K562 (cell line): ENCODE data around the gene INPP4B. TPM values are rescaled to one million over a fixed set of nuclear protein-coding genes. Genes with fewer than 3 reads are reported as not detected.

Experiments
- ATAC-seq: fragments of 200-7000 bp; cut with Tn5 transposase; 3 replicates; pipeline ENCODE4 v1.9.1; 2020; ENCODE audit warnings: moderate library complexity
- BruUV-seq: library from RNA; stranded (reverse); fragments of 400-500 nt; replicated peaks from 2 replicates; lab custom pipeline; 2021; lab: Mats Ljungman, UMichigan
- CTCF ChIA-PET: fragments of 300-600 bp; formaldehyde crosslinking; extraction: SDS; loops from one replicate; lab custom pipeline; 2021; ENCODE audit warnings: low intra/inter-chr PET ratio; lab: Yijun Ruan, JAX
- POLR2A ChIA-PET: fragments of 300-600, 350-650 bp; sonication (Branson Sonifier 250); formaldehyde crosslinking; extraction: SDS; loops from one replicate; lab custom pipeline; 2021; ENCODE audit warnings: antibody characterized with exemption, inconsistent platforms; lab: Yijun Ruan, JAX
- DNase-seq, 4 experiments: peaks; one replicate each; pipeline versions ENCODE4 v3.0.0 to v3.0.0-alpha.2; 2011 to 2018; ENCODE audit warnings: low spot score in 3 of 4, mixed read lengths in 3 of 4; ENCODE audit errors: extremely low read depth in 1 of 4
- FAIRE-seq: peaks from 2 replicates; lab custom pipeline; 2011; peaks lifted over from hg19 to GRCh38; lab: Jason Lieb, UNC
- H2AFZ ChIP-seq: 2 replicates; pipeline ENCODE4 v1.6.0; 2011; ENCODE audit warnings: low read depth, low read length, control low read depth, inconsistent platforms
- H3K27ac ChIP-seq: fragments of 200-600 bp; 3 replicates; pipeline ENCODE4 v1.8.0; 2011; ENCODE audit warnings: low read depth, mild to moderate bottlenecking, control low read depth, inconsistent platforms, low read length, moderate library complexity, mixed read lengths; ENCODE audit errors: extremely low read depth
- H3K27me3 ChIP-seq, 2 experiments: fragments of 300-600 bp in 1 of 2; 2 replicates in 1 of 2; 3 replicates in 1 of 2; pipeline versions ENCODE4 v1.6.0 to v1.8.0; 2011; ENCODE audit warnings: inconsistent platforms in 2 of 2, low read length in 2 of 2, mild to moderate bottlenecking in 1 of 2, mixed read lengths in 1 of 2, moderate library complexity in 1 of 2; ENCODE audit not compliant: control insufficient read depth in 2 of 2, insufficient read depth in 2 of 2
- H3K36me3 ChIP-seq: fragments of 300-600 bp; 3 replicates; pipeline ENCODE4 v1.8.0; 2011; ENCODE audit warnings: mild to moderate bottlenecking, low read length, inconsistent platforms; ENCODE audit not compliant: control insufficient read depth, insufficient read depth
- H3K4me1 ChIP-seq, 2 experiments: fragments of 200-600 bp in 1 of 2; replicated peaks in 1 of 2; 2 replicates in 1 of 2; 3 replicates in 1 of 2; pipeline versions ENCODE4 v1.5.1 to v1.8.0; 2011; ENCODE audit warnings: inconsistent platforms in 2 of 2, low read length in 2 of 2, mild to moderate bottlenecking in 1 of 2, mixed read lengths in 1 of 2, moderate library complexity in 1 of 2; ENCODE audit not compliant: control insufficient read depth in 2 of 2, insufficient read depth in 2 of 2
- H3K4me2 ChIP-seq: 2 replicates; pipeline ENCODE4 v1.6.1; 2011; ENCODE audit warnings: low read length, control low read depth, inconsistent platforms, mixed read lengths; ENCODE audit not compliant: insufficient read depth
- H3K4me3 ChIP-seq: fragments of 200-600 bp; sonication (generic), shearing (Covaris generic); 2 replicates; pipeline ENCODE4 v1.5.1; 2016; ENCODE audit warnings: control low read depth, inconsistent platforms
- H3K79me2 ChIP-seq: fragments of 200-600 bp; 3 replicates; pipeline ENCODE4 v1.8.0; 2011; ENCODE audit warnings: low read length, inconsistent platforms; ENCODE audit not compliant: control insufficient read depth, insufficient read depth
- H3K9ac ChIP-seq, 2 experiments: 2 replicates each; pipeline versions ENCODE4 v1.6.0 to v1.6.1; 2011; ENCODE audit warnings: low read depth in 2 of 2, low read length in 2 of 2, control low read depth in 1 of 2, inconsistent platforms in 1 of 2, mild to moderate bottlenecking in 1 of 2, mixed read lengths in 1 of 2; ENCODE audit not compliant: insufficient read depth in 1 of 2
- H3K9me1 ChIP-seq: one replicate; pipeline ENCODE4 v1.6.0; 2011; ENCODE audit warnings: inconsistent platforms, mild to moderate bottlenecking, low read length, moderate library complexity; ENCODE audit not compliant: control insufficient read depth, insufficient read depth
- H3K9me3 ChIP-seq: replicated peaks from 2 replicates; pipeline ENCODE4 v1.5.1; 2011; ENCODE audit warnings: low read depth, low read length, inconsistent platforms; ENCODE audit not compliant: control insufficient read depth, insufficient read depth
- H4K20me1 ChIP-seq: replicated peaks from 2 replicates; pipeline ENCODE4 v1.6.1; 2011; ENCODE audit warnings: low read length, inconsistent platforms, mixed read lengths; ENCODE audit not compliant: control insufficient read depth, insufficient read depth
- ADNP ChIP-seq: fragments of 200-800 bp; sonication (Bioruptor generic); IDR thresholded peaks from 2 replicates; pipeline ENCODE4 v1.6.1; 2016; ENCODE audit warnings: missing genetic modification characterization, missing compliant biosample characterization
- BHLHE40 ChIP-seq: IDR thresholded peaks from 2 replicates; pipeline ENCODE4 v1.6.1; 2011; ENCODE audit warnings: low read length, improper control_type of control experiment
- CAMTA2 ChIP-seq: fragments of 250-450 bp; sonication (Bioruptor Pico); conservative IDR thresholded peaks from 2 replicates; pipeline ENCODE4 v1.5.1; 2022
- DDX20 ChIP-seq: fragments of 450-650 bp; IDR thresholded peaks from 2 replicates; pipeline ENCODE4 v1.6.1; 2016; ENCODE audit warnings: missing genetic modification characterization, low read depth, mild to moderate bottlenecking, missing compliant biosample characterization, moderate library complexity
- ELF2 ChIP-seq: fragments of 250-450 bp; sonication (Bioruptor Pico); IDR thresholded peaks from 2 replicates; pipeline ENCODE4 v1.5.0; 2021; ENCODE audit warnings: mild to moderate bottlenecking
- FOXA3 ChIP-seq, 2 experiments: fragments of 450-650 bp in 1 of 2; sonication (generic) in 1 of 2; formaldehyde crosslinking; IDR thresholded peaks in 1 of 2; conservative IDR thresholded peaks in 1 of 2; 2 replicates each; pipeline versions ENCODE4 v1.4.0 to v1.8.0; 2020 to 2022; ENCODE audit warnings: mild to moderate bottlenecking in 2 of 2, missing genetic modification reagents in 1 of 2
- HCFC1 ChIP-seq: IDR thresholded peaks from 2 replicates; pipeline ENCODE4 v1.6.1; 2012; ENCODE audit warnings: low read depth, low read length, improper control_type of control experiment
- MCM5 ChIP-seq: fragments of 450-650 bp; IDR thresholded peaks from 2 replicates; pipeline ENCODE4 v1.6.1; 2016; ENCODE audit warnings: low read depth
- NFE2 ChIP-seq: IDR thresholded peaks from 2 replicates; pipeline ENCODE4 v1.6.1; 2014; ENCODE audit warnings: antibody characterized with exemption, low read depth
- NR1H2 ChIP-seq: sonication (generic); formaldehyde crosslinking; IDR thresholded peaks from 2 replicates; pipeline ENCODE4 v1.4.0; 2020; ENCODE audit warnings: mild to moderate bottlenecking, missing genetic modification reagents
- PML ChIP-seq: IDR thresholded peaks from 2 replicates; pipeline ENCODE4 v1.6.1; 2012; ENCODE audit warnings: low read length, inconsistent platforms
- PURB ChIP-seq: sonication (generic); formaldehyde crosslinking; IDR thresholded peaks from 2 replicates; pipeline ENCODE4 v1.9.0; 2021; ENCODE audit warnings: low read depth, mild to moderate bottlenecking, missing genetic modification reagents
- SMARCA5 ChIP-seq: fragments of 450-650 bp; IDR thresholded peaks from 2 replicates; pipeline ENCODE4 v1.6.1; 2016
- TAF9B ChIP-seq: fragments of 450-650 bp; IDR thresholded peaks from 2 replicates; pipeline ENCODE4 v1.6.1; 2018; ENCODE audit warnings: mild to moderate bottlenecking; ENCODE audit not compliant: partially characterized antibody
- ZNF347 ChIP-seq: fragments of 450-650 bp; formaldehyde crosslinking; IDR thresholded peaks from 2 replicates; pipeline ENCODE4 v1.4.0; 2020; ENCODE audit warnings: low read depth, mild to moderate bottlenecking, moderate library complexity
- ZNF561 ChIP-seq: fragments of 450-650 bp; formaldehyde crosslinking; conservative IDR thresholded peaks from 2 replicates; pipeline ENCODE4 v1.4.0; 2020; ENCODE audit warnings: mild to moderate bottlenecking, moderate library complexity
- whole genome bisulfite sequencing: fragments of 100-300 bp; shearing (Covaris generic); methylation state at CpG from one replicate; pipeline ENCODE4 v1.1.6; 2016; ENCODE audit warnings: low coverage, mixed read lengths; ENCODE audit not compliant: insufficient coverage; ENCODE audit errors: missing lambda C conversion rate; 5-methylcytosine and 5-hydroxymethylcytosine counted together
- in situ Hi-C: fragments of 300-500 bp; cut with MboI; formaldehyde crosslinking; loops from 4 replicates; pipeline ENCODE4 v1.15.0; 2018; ENCODE audit warnings: inconsistent platforms, mixed read lengths
- intact Hi-C: fragments of 100-400 bp; cut with micrococcal nuclease; formaldehyde crosslinking; loops from 2 replicates; pipeline ENCODE4 v1.14.2; 2022
- polyA plus RNA-seq, 8 experiments: library from polyadenylated mRNA; depleted of rRNA in 4 of 8; stranded (reverse) in 5 of 8; unstranded in 3 of 8; fragments of >200 nt; fragmentation: Nextera tagmentation in 2 of 8; fragmentation: Illumina TruSeq in 1 of 8; extraction: Ambion mirVana in 2 of 8; extraction: Trizol in 1 of 8; gene quantifications; 2 replicates each; pipeline versions ENCODE4 v1.2.1 to v1.2.3, GENCODE V29; 2011 to 2014; ENCODE audit warnings: inconsistent platforms in 1 of 8, missing spikeins in 1 of 8
- total RNA-seq, 7 experiments: library from RNA; depleted of rRNA in 6 of 7; stranded (reverse); fragments of >200 nt in 6 of 7; fragmentation: Illumina TruSeq in 2 of 7; extraction: Trizol in 2 of 7; gene quantifications; 2 replicates each; pipeline versions ENCODE4 v1.2.1 to v1.2.3, GENCODE V29; 2011 to 2021; ENCODE audit warnings: low replicate concordance in 1 of 7
- TF ChIP-seq, protein P1 (sequence below): sonication (generic); formaldehyde crosslinking; IDR thresholded peaks from 2 replicates; pipeline ENCODE4 v1.8.1; 2023; ENCODE audit warnings: mild to moderate bottlenecking, missing genetic modification reagents
- TF ChIP-seq, protein P2 (sequence below): fragments of 250-450 bp; sonication (Bioruptor Pico); IDR thresholded peaks from 2 replicates; pipeline ENCODE4 v1.8.0; 2021; ENCODE audit warnings: mild to moderate bottlenecking, moderate library complexity
- TF ChIP-seq, protein P3 (sequence below): fragments of 250-450 bp; sonication (Bioruptor Pico); IDR thresholded peaks from 2 replicates; pipeline ENCODE4 v1.5.0; 2020; ENCODE audit warnings: mild to moderate bottlenecking, borderline replicate concordance

Gene INPP4B
- total and polyA plus RNA-seq, 9 of the 15 experiments (the other 6 are each of a cell fraction or from before 2014, with no cell fraction given), result 0.04 to 0.11 TPM; not detected in 7

DNA sequence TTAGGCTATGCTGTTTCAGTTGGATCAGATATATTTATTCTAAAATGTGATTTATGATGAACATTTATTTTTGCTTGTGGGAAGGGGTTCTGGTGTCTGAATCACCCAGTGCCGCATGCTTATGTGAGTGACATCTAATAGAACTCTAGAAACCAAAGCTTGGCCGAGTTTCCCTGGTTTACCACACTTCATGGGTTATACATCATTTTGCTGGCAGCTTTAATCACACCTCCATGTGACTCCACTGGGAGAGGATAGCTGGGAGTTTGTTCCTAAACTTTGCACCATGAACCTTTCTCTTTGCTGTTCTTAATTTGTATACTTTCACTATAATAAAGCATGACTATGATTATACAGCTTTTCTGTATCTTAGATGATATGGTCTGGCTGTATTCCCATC is 382.9 kb downstream of the INPP4B start (continued):
- TF ChIP-seq, protein P1, sequence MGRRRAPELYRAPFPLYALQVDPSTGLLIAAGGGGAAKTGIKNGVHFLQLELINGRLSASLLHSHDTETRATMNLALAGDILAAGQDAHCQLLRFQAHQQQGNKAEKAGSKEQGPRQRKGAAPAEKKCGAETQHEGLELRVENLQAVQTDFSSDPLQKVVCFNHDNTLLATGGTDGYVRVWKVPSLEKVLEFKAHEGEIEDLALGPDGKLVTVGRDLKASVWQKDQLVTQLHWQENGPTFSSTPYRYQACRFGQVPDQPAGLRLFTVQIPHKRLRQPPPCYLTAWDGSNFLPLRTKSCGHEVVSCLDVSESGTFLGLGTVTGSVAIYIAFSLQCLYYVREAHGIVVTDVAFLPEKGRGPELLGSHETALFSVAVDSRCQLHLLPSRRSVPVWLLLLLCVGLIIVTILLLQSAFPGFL (CRISPR knock-in tag), result no peak
- TF ChIP-seq PURB (CRISPR knock-in tag) (no peak), HCFC1 (no peak)
- TF ChIP-seq, protein P2, sequence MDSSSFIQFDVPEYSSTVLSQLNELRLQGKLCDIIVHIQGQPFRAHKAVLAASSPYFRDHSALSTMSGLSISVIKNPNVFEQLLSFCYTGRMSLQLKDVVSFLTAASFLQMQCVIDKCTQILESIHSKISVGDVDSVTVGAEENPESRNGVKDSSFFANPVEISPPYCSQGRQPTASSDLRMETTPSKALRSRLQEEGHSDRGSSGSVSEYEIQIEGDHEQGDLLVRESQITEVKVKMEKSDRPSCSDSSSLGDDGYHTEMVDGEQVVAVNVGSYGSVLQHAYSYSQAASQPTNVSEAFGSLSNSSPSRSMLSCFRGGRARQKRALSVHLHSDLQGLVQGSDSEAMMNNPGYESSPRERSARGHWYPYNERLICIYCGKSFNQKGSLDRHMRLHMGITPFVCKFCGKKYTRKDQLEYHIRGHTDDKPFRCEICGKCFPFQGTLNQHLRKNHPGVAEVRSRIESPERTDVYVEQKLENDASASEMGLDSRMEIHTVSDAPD (CRISPR knock-in tag), result no peak

DNA sequence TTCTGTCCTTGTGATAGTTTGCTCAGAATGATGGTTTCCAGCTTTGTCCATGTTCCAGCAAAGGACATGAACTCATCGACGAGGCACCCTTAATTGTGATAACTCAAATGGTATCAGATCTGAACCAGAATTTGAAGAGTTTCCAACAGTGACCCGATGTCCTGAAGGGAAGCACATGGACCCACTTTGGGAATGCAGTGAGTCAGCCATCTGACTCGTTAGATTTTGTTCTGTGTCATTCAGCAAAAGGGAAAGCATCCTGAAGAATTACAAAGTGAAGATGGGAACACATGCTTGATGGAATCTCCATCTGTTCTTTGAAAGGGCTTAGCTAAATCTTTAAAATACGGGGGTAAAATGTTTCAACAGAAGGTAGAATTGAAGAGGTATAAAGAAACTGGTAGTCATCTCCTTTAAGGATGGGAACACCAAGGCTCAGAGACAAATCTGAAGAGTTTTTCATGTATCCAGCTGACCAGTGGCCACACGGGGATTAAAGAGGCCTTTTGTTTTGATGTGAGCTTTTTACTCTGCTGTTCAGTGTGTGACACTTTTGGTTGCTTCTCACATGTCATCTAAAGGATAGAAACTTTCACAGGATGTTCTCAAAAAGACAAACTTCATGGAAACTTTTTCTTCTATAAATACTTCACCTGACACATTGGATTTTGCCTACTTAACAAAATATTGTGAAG is 393.8 kb downstream of the INPP4B start:
- H3K9me1 ChIP-seq, result no peaks in the 10 kb centered on the region
- POLR2A ChIA-PET, result no interaction called here
- H4K20me1 ChIP-seq, result no peaks in the 10 kb centered on the region
- H3K27ac ChIP-seq, result no peak overlapping the region
- H3K4me3 ChIP-seq, result no peak overlapping the region
- H3K79me2 ChIP-seq, result no peaks in the 10 kb centered on the region
- ATAC-seq (no peak), FAIRE-seq (no peak), DNase-seq (no peak)
- H3K27me3 ChIP-seq, result no peaks in the 10 kb centered on the region
- no peaks in the 10 kb centered on the region for H3K36me3 ChIP-seq
- BruUV-seq, result no TSS peak
- H3K9me3 ChIP-seq, result no peaks in the 10 kb centered on the region
- in situ Hi-C loops, result no loop called here
- no peak overlapping the region for H2AFZ ChIP-seq
- WGBS, result 0% methylated on average over 6 of the region's 6 CpGs
- H3K4me2 ChIP-seq, result no peak overlapping the region
- H3K9ac ChIP-seq, result no peak overlapping the region
- CTCF ChIA-PET, result no interaction called here
- intact Hi-C loops, result no loop called here
- no peaks in the 10 kb centered on the region for H3K4me1 ChIP-seq
- no peak for TF ChIP-seq FOXA3 (CRISPR knock-in tag; conservative IDR thresholded peaks at IDR 0.05 in 1 of 2, IDR thresholded peaks at IDR 0.05 in 1 of 2)
- TF ChIP-seq CAMTA2 (CRISPR knock-in tag), result no peak
- no peak for TF ChIP-seq PML
- TF ChIP-seq DDX20, result no peak
- no peak for TF ChIP-seq SMARCA5
- no peak for TF ChIP-seq BHLHE40
- no peak for TF ChIP-seq NFE2
- TF ChIP-seq NR1H2, result no peak
- no peak for TF ChIP-seq ADNP (tag)
- TF ChIP-seq, protein P3, sequence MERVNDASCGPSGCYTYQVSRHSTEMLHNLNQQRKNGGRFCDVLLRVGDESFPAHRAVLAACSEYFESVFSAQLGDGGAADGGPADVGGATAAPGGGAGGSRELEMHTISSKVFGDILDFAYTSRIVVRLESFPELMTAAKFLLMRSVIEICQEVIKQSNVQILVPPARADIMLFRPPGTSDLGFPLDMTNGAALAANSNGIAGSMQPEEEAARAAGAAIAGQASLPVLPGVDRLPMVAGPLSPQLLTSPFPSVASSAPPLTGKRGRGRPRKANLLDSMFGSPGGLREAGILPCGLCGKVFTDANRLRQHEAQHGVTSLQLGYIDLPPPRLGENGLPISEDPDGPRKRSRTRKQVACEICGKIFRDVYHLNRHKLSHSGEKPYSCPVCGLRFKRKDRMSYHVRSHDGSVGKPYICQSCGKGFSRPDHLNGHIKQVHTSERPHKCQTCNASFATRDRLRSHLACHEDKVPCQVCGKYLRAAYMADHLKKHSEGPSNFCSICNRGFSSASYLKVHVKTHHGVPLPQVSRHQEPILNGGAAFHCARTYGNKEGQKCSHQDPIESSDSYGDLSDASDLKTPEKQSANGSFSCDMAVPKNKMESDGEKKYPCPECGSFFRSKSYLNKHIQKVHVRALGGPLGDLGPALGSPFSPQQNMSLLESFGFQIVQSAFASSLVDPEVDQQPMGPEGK, result no peak
- TF ChIP-seq MCM5, result no peak
- TF ChIP-seq ZNF347 (CRISPR knock-in tag), result no peak
- TF ChIP-seq ELF2 (CRISPR knock-in tag), result no peak
- no peak for TF ChIP-seq ZNF561 (CRISPR knock-in tag)
- no peak for TF ChIP-seq TAF9B
